WERI-Rb-1 (cell line): Measurements from ENCODE around the gene KCNJ16.
A peak's percentile ranks its signal among the peaks of the same experiment; 100 is the strongest.

Experiments used
- DNase-seq: peaks from one replicate; pipeline ENCODE4 v3.0.0-alpha.2; 2020
- H3K27ac ChIP-seq: fragments of 250-450 bp; sonication (Bioruptor Pico); 2 replicates; pipeline ENCODE4 v1.5.1; 2020; ENCODE audit warnings: mild to moderate bottlenecking, moderate library complexity
- H3K27me3 ChIP-seq: fragments of 250-450 bp; sonication (Bioruptor Pico); 2 replicates; pipeline ENCODE4 v1.5.1; 2021; ENCODE audit warnings: mild to moderate bottlenecking, low read depth, moderate library complexity; ENCODE audit not compliant: insufficient read depth, severe bottlenecking
- H3K36me3 ChIP-seq: fragments of 250-450 bp; sonication (Bioruptor Pico); 2 replicates; pipeline ENCODE4 v1.5.1; 2020; ENCODE audit warnings: mild to moderate bottlenecking, moderate library complexity
- H3K4me3 ChIP-seq: 2 replicates; pipeline ENCODE4 v1.5.1; 2011; ENCODE audit warnings: low read depth, mild to moderate bottlenecking, control low read depth, low read length
- H3K9me3 ChIP-seq: fragments of 250-450 bp; sonication (Bioruptor Pico); 2 replicates; pipeline ENCODE4 v1.5.1; 2021; ENCODE audit warnings: mild to moderate bottlenecking, moderate library complexity; ENCODE audit not compliant: severe bottlenecking
- CTCF ChIP-seq: IDR thresholded peaks from 2 replicates; pipeline ENCODE4 v1.5.1; 2011; ENCODE audit warnings: low read depth, mild to moderate bottlenecking, control low read depth, inconsistent platforms, low read length

Gene KCNJ16

GRCh38 chr17:70169709-70170597 lies 94.9 kb downstream of the KCNJ16 start:
- H3K4me3 ChIP-seq: peak overlapping the region; percentile 87
- no peak for DNase-seq
- H3K27me3 ChIP-seq: no peaks in the 10 kb centered on the region
- H3K36me3 ChIP-seq: peaks cover 16% of the 10 kb centered on the region
- H3K9me3 ChIP-seq: peaks cover 3% of the 10 kb centered on the region
- no peak for TF ChIP-seq CTCF
- peak overlapping the region; percentile 62 for H3K27ac ChIP-seq

DNA sequence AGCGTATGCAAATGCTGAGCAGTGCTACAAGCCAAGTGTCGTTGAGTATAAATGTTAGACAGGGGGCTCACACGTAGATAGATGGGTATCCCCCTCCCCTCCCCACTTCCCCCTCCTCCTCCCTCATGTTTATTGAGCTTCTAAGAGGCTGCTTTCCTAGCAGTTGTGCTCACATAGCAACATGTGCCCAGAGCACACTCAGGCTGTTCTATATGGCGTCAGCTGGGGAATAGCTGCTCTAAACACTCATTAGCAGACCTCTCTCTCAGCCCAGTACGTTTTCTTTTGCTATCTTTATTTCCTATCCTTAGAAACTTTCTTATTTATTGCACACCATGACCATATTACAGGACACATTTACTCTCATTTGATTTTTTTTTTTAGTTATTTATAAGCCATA lies 96.1 kb downstream of the KCNJ16 start:
- Histone ChIP-seq H3K36me3 (peaks cover 28% of the 10 kb centered on the region), H3K27me3 (no peaks in the 10 kb centered on the region), H3K27ac (no peak overlapping the region), H3K4me3 (peak overlapping the region; percentile 87), H3K9me3 (peaks cover 3% of the 10 kb centered on the region)
- TF ChIP-seq CTCF: no peak
- peak; percentile 39 for DNase-seq

DNA sequence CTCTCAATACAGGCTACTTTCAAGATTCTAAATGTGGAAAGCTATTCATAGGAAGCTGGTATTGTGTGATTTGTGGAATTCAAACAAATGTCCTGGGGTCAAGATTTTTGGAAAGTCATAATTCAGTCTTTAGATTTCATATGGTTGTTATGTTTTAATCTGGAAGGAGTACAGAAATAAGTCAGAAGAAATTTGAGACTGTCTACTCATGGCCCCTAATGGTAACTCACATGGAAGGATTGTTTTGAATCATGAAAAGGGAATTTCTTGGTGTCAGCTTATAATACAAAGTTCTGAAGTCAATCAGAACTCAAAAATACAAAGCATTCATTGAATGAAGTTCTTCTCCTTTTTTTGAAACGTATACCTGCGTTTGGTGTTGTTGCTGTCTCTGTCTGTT lies 97.4 kb downstream of the KCNJ16 start:
- H3K9me3 ChIP-seq: no peaks in the 10 kb centered on the region
- no peak for DNase-seq
- H3K36me3 ChIP-seq: peaks cover 40% of the 10 kb centered on the region
- H3K4me3 ChIP-seq: no peak overlapping the region
- H3K27me3 ChIP-seq: no peaks in the 10 kb centered on the region
- TF ChIP-seq CTCF: no peak
- H3K27ac ChIP-seq: no peak overlapping the region

DNA sequence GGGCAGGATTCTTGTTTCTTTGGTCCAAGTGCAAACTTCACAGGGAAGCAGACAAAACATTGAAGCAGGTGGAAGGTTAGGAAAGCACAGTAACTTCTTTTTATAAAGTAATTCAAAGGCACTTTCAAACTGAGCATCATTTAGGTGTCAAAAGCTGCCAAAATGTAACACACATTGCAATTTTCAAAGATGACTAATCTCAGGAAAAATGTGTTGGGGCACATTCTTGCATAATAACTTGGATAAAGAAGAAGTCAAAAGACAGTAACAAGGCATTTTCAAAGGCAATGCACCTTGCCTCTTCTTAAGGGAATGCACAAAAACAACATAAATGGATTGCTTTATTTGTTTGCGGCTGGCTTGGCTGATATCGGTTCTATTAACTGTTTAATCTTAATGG lies 97.9 kb downstream of the KCNJ16 start:
- no peak overlapping the region for H3K27ac ChIP-seq
- no peak for DNase-seq
- H3K4me3 ChIP-seq: no peak overlapping the region
- H3K27me3 ChIP-seq: no peaks in the 10 kb centered on the region
- no peaks in the 10 kb centered on the region for H3K9me3 ChIP-seq
- H3K36me3 ChIP-seq: peaks cover 45% of the 10 kb centered on the region
- TF ChIP-seq CTCF: no peak

DNA sequence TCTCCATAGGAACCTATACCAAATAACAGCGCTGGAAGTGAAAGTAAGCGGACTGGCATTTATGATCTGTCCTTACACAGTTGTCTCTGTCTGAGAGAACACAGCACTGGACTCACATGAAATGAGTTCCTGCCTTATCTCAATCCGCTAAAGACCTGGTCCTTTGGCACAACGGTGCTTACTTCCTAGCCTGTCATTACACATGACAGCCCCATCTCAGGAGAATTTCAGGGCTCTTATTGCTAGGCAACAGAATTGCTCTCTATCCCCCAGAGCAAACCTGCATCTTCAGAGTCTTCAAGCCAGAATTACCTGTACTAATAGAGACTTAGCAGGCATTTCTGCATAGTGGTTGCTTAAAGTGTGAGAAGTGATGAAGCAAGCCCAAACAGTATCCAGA lies 98.7 kb downstream of the KCNJ16 start:
- Histone ChIP-seq H3K27me3 (no peaks in the 10 kb centered on the region), H3K36me3 (peaks cover 49% of the 10 kb centered on the region), H3K27ac (no peak overlapping the region), H3K9me3 (no peaks in the 10 kb centered on the region), H3K4me3 (no peak overlapping the region)
- DNase-seq: no peak
- no peak for TF ChIP-seq CTCF

DNA sequence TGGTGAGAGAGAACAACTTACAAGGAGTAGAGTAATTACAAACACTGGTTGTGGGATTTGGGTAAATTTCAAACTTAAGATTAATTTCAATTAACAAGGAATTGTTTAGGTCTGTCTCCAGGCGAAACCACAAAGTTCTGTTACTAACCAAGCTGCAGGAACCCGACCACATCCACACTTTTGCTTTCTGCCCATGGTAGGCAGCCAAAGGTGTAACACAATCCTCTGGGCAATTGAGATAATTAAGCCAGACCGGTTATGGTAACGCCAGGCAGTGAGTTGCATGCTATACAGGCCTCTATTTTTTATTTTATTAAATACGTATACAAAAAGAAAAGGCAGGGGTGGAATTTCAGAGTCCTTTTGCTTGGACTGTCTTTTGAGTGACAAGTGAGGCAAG lies 106.4 kb downstream of the KCNJ16 start:
- DNase-seq: no peak
- no peak for TF ChIP-seq CTCF
- no peak overlapping the region for H3K4me3 ChIP-seq

More for the DNA sequence above, 106.4 kb downstream of the KCNJ16 start:
- H3K27ac ChIP-seq: no peak overlapping the region
- no peaks in the 10 kb centered on the region for H3K9me3 ChIP-seq
- no peaks in the 10 kb centered on the region for H3K27me3 ChIP-seq
- peaks cover 37% of the 10 kb centered on the region for H3K36me3 ChIP-seq
